HG02678 (cell line): ENCODE results near the gene PIGH.
"Not testable (repeated sequence)": the region's sequence is repeated elsewhere in the genome, so short reads cannot be mapped to it uniquely, and the experiment has no call there.

ENCODE experiments used
- ATAC-seq: cut with Tn5 transposase; IDR thresholded peaks from one replicate; pipeline ENCODE4 v1.9.1; 2021; ENCODE audit warnings: mild to moderate bottlenecking, moderate library complexity; ENCODE audit not compliant: unreplicated experiment

PIGH gene

DNA sequence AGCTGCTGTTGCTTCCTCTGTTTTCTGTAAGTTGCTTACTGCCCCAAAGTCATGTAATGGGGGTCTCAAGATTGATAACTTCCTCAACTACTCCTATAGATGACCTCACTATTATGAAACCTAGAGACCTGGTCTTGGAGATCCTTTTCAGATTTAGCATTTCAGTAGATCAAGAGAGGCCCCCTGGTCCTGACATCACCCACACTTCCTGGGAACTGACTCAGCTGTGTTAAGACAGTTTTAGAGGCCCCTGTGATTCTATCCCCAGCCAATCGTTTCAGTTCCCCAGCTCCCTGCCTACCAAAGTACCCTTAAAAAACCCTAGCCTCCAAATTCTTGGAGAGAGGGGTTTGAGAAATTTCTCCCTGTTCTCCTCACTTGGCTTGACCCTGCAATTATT, 10.4 kb upstream of the PIGH start:
- no peak for ATAC-seq

DNA sequence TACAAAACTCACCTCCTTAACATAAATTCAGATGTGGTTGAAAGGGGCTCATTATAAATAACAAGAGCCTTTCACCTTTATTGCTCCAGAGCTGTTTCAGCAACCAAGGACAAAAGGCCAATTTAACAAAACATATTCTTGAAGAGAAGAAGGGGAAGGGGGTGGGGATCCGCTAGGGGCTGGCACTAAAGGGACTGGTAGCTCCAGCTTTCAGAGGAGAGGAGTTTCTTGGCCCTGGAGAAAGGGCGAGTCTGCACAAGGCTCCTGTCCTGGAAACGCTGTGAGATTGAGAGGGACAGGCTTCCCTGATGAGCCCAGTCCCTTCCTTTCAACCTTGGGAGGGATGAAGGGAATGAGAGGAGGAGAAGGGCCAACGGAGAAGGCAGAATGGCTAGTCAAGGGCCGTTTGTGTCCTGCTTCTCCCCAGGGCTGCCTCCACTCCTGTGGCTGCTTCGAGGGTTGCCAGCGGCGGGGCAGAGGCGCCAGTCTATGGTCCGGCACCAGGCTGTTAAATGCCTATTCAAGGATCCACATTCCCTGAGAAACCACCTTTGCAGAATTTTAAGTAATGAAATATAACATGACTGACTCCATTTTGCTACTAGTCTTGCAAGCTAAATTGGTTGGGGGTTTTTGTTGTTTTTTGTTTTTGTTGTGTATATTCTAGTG, 9.7 kb upstream of the PIGH start:
- no peak for ATAC-seq

DNA sequence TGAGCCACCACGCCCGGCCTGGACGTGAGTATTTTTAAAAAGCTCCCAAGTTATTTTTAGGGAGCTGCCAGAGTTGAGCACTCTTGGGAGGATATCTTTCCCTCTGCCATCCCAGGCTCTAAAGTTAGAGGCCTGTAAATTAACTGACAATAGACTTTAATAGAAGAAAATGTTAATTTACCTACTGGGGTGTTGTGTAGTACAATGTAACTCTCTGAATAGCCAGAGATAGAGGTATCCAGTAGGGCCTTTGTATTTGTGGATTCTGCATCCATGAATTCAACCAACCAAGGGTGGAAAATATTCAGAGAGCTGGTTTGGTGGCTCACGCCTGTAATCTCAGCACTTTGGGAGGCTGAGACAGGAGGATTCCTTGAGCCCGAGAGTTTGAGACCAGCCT, 7.6 kb upstream of the PIGH start:
- ATAC-seq = no peak

DNA sequence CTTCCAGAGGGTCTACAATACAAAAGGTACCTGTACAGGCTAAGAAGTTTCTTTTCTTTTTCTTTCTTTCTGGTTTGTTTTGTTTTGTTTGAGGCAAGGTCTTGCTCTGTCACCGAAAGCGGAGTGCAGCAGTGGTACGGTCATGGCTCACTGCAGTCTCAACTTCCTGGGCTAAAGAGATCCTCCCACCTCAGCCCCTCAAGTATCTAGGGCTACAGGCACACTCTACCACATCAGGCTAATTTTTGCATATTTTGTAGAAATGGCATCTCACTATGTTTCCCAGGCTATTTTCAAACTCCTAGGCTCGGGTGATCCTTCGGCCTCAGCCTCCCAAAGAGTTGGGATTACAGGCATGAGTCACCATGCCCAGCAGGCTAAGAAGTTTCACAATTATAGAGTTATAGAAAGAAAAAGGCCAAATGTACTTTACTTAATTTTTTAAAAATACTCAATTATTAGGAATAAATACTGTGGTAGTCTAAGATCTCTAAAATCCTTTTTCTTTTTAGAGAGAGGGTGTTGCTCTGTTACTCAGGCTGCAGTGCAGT, 3.0 kb upstream of the PIGH start:
- no peak for ATAC-seq

DNA sequence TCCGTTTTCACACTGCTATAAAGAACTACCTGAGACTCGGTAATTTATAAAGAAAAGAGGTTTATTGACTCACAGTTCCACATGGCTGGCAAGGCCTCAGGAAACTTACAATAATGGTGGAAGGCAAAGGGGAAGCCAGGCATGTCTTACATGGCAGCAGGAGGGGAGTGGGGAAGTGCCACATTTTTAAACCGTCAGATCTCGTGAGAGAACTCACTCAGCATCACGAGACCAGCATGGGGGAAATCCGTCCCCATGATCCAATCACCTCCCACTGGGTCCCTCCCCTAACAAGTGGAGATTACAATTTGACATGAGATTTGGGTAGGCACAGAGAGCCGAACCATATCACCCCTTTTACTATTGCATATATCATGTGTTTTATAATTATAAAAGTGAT, 2.0 kb upstream of the PIGH start:
- no peak for ATAC-seq

DNA sequence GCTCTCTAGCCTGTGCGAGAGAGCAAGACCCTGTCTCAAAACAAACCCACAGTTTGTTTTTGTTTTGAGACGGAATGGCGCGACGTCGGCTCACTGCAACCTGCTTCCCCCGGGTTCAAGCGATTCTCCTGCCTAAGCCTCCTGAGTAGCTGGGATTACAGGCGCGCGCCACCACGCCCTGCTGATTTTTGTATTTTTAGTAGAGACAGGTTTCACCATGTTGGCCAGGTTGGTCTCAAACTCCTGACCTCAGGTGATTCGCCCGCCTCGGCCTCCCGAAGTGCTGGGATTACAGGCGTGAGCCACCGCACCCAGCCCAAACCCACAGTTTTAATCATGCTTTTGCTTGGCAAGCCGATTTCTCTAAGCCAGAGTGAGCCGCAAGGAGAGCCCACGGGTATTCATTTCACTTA, 500 bp upstream of the PIGH start:
- not testable (repeated sequence) for ATAC-seq

DNA sequence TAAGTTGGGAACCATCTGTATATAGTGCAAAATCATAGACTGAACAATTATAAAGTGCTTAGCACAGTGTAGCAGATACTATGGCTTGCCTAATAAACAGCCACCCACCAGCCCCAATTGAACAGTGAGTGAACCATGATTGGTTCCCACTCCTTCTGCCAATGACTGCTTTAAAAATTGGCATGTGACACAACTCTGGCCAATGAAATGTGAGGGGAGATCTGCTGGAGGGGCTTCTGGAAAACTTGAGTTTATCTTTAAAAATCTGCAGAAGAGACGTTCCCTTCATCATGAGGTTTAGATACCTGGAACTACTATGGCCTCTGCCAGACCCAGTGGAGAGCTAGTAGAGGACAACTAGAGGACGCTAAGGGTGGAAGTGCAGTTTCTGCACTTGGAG, 4.7 kb downstream of the PIGH start:
- no peak for ATAC-seq

DNA sequence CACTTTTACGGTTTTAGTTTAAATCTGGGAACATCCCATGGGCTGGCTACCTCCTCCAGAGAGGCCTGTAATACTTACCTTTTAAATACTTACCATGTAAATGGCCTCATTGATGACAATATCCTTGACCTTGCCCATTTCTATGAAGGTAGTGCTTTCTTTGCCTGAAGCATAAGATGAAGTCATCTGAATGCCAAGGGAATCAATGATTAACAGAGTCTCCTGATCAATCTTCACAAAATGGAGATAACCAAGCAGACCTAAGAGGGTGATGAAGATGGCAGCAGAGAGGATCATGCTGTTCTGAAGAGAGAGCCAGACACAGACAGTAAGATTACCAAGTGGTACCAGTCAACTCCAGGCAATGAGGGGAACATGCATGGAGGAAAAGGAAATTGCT, 6.4 kb downstream of the PIGH start:
- ATAC-seq = not testable (repeated sequence)

DNA sequence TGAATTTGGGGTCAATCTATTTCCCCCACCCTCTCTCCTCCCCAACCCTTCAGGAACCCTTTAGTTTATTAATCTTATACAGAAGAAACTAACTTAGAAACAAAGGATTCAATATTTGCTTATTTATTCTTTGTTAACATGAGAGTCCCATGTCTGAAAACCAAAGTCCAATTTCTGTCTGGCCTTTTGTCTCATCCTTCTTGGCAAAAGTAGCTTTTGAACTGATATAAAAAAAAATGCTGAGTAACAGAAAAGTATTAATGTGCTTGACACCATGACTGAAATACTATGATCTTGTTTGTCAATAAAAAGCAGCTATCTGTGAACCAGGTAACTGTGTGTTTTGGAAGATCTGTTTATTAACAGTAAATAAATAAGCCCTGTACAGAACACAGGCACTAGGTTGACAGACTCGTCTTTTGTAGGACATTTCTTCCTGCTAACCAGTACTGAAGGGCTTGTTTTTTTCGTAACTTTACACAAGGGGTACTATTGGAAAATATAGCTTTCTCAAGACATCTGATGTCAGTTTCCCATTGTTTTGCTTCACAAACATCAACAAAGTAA, 10.8 kb downstream of the PIGH start:
- ATAC-seq = no peak

DNA sequence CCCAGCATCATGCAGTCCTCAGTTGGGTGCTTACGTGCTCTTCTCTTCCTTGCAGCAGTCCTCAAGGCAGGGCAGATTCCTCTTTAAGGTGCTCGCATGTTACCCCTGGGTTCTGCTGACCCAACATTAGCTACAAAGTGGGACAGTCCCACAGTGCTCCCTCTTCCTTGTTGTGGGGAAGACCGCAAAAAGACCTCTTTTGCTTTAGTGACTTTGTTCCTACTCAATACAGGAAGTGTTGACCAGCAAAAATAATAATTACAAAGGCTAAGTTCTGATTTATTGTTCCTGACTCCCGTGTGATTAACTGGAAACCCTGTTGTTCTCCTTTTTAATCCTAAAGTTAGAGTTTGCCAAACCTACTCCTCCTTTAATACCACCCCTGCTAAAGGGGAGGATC, 13.7 kb downstream of the PIGH start:
- ATAC-seq = no peak

DNA sequence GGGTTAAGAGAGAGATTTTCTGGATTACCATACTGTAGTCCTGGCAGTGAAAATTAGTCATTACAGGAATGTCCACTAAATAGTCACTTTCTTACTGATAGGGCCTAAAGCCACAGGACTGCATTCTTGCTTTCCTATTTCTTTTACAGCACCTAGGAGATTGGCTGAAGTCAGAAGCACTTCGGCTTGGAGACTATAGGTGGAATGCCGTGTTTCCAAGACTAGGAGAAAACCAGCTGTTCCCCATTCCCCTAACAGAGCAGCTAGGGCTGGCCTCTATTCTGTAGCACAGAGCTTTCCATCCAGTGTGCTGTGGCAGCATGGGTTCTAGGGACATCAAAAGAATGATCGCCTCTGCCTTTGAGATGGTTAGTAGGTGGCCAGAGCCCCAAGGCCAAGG, 15.1 kb downstream of the PIGH start:
- ATAC-seq = no peak

DNA sequence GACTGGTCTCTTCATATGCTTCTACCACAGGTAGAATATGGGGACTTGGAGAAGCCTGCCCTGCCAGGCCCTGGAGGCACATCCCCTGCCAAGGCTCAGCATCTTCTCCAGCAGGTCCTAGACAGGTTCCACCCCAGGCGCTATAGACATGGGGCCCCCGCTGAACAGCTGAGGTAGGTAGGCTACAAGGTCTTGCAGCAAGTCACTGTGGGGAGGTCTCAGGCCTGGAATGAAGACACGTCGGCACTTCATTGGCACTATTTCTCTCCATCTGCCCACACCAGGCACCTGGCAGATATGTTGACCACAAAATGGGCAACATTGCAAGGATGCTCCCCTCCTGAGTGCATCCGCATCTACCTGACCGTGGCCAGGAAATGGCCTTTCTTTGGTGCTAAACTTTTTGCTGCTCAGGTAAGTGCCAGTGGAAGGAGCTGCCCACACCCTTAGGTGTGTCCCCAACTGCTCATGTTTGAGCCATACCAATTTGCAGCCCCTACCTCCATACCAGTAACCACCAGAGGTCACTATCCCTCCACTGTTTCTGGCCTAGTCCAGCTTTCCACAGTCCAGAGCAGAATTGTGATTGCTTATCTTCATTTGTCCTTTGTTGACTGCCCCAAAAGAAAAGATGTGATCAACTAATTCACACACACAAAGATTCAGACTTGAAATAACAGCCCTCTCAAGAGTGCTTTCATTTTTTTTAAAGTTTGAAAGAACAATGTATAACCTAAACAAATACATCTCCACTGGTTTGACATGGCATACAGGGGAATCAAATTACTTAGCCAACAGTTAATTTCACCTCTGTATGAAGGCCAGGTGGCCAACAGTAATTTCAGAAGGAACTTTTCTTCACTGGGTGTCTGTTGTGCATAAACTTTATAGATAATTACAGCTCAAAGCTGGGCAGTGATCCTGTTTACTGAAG, 16.1 kb downstream of the PIGH start:
- ATAC-seq = no peak

DNA sequence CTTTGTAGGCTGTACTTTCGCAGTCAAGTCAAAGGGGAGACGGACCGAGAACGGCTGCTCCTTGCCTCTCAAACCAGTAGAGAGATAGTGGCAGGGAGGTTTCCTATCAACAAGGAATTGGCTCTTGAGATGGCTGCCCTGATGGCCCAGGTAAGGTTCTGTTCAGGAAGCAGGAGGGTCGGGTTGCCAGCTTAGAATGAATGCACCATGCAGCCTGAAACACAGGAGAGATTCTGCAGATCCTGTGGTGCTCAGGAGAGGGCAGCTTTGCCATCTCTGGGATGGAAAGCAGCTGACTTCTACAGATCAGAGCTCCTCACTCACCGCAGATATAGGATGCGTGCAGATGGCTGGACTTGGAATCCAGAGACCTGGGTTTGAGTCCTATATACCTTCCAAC, 18.0 kb downstream of the PIGH start:
- no peak for ATAC-seq

DNA sequence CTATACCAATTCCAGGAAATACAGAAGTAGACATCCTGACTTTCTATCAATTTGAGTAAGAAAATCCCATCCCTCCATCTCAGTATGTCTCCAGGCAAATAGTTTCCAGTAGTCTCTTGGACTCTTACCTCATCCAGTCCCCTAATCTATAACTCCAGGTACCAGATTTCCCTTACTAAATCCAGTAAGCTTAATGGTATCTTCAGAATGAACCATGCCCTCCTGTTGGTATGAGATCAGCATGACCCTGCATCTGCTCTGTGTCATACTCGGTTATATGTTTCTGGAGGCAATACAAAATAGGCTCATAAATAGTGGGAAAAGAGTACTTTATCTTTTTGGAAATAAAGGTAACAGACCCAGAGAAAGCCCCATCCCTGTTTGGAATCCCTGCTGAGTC, 18.4 kb downstream of the PIGH start:
- no peak for ATAC-seq

DNA sequence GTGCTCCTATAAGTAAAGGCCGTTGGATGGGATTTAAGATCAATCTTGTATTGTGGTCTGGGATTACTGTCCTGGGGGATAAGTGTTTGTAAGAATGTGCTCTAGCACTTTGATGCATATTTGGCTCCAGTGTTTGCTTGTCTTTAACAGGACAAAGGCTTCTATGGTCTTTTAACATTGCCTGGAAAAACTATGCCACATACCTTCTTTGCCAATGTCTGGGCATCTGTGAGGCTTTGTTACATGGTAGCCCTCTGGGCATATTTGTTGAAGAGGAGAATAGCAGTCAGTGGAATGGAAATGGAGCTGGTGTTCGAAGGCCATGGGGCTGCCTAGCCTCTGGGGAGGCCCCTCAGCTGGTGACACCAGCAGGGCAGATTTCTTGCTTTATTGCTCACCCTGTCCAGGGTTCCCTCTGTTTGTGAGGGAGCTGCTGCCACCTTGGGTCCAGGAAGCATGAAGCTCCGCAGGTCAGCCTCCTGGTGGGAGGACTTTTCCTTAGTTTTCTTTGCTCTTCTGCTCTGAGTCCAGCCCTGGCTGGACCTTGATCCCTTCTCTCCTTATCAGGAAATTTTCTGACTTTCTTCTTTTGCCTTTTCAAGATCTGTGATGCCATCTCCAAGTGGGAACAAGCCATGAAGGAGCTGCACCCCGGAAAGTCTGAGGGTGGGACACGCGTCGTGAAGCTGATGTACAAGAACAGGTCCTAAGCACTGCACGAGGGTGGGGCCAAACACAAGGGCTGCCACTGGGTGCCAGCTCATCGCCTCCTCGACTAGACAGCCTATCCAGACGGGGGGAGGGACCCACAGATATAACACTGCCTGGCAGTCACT, 19.5 kb downstream of the PIGH start:
- ATAC-seq = no peak

DNA sequence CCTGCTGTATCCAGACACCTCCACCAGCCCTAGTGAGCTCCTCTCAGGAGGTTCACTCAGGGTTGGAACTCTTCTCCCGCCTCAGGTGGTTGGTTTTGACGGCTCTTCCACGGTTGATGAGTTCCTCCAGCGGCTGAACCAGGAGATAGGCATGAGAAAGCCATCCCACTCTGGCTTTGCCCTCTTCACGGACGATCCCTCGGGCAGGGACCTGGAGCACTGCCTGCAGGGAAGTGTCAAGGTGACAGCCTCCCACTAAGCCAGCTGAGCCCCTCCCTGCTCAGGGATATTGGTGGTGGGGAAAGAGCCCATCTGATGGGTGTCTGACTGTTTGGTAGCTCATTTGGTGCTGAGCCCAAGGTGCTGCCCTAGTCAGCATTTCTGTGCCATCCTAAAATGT, 20.4 kb downstream of the PIGH start:
- ATAC-seq = no peak

DNA sequence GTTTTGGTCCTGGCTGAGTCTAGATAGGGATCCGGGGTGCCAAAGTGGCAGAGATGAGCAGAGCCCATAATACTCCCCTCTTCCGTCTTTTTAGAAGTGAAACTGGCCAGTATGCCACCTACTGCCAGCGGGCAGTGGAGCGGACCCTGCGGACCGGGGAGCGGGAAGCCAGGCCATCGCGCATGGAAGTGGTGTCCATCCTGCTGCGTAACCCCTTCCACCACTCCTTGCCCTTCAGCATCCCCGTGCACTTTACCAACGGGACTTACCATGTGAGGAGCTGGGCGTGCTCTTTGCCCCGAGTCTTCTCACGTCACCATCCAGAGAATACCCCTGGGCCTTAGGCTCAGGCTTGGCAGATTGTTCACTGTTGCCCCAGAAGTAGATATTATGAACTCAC, 21.0 kb downstream of the PIGH start:
- ATAC-seq = no peak

DNA sequence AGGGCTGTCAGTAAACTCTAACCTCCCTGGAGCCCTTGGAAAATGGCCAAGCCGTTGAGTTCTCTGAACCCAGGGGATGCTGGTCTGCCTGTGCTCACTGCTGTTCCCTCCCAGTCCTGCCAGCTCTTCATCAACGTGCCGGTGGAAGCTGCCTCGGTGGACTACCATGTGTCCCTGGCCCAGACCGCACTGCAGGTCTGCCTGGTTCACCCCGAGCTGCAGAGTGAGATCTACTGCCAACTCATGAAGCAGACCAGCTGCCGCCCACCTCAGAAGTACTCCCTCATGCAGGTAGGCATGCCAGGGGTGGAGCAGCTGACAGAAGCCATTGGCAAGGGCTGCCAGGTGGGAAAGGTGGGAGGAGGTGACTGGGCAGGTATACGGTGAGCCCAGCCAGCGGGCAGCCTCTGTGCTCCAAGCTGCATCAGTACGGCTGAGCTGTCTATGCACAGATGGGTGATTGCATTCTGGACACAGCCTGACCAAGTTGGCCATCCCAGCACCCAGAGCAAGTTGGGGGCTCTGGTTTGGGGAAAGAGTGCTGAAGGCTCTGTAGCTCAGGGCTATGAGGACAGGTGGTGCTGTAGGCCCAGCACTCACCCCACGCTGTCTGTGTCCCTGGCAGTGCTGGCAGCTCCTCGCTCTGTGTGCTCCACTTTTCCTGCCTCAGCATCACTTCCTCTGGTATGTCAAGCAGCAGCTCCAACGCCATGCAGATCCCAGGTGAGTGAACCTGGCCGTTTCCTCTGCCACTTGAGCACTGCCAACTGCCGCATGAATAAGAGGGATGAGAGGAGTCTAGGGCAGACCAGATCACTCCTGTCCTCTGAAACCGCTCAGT, 21.9 kb downstream of the PIGH start:
- no peak for ATAC-seq

DNA sequence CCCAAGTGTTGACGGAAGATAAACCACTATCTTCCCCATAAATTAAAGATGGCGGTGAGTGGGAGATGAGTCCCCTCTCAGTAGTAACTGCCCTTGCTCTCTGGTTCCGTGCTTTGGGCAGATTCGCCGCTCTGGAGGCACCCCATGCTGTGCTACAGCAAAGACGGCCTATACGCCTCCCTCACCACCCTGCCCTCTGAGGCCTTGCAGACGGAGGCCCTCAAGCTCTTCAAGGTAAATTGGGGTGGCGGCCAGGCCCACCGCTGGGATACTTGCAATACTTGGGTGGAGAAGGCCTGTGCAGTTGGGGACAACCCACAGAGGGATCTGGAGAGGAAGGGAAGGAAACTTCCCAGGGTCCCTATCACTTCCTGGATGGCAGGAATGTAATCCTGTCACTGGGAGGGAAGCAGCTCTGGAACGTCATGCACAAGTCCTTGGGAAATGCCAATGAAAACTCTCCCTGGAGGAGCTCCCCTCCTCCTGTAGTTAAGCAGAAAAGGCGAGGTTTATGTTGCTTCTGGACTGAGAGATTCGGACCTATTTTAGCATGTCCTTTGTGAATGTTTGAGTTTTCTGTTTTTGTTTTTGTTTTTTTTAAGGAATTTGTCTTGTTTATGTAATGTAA, 22.8 kb downstream of the PIGH start:
- ATAC-seq = no peak
